Measurements from ENCODE around the gene BCL7B.

DNA sequence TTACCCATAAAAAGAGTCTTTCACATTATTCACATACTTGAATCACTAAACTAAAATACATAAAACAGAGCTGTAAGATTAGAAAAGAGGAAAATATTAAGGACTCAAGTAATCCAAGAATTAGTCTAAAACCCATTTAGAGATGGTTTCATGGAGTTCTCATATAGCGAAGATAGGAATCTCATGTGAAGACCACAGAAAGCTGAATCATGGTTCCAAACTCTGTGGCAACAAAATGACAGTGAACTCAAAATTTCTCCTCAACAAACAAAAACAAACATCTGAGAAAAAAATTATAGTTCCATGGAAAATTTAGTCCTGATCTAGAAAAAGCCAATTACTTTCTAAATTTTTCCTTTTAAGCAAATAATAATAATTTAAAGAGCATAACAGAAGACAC, 70.0 kb downstream of the BCL7B start:
- TF ChIP-seq, protein P1, sequence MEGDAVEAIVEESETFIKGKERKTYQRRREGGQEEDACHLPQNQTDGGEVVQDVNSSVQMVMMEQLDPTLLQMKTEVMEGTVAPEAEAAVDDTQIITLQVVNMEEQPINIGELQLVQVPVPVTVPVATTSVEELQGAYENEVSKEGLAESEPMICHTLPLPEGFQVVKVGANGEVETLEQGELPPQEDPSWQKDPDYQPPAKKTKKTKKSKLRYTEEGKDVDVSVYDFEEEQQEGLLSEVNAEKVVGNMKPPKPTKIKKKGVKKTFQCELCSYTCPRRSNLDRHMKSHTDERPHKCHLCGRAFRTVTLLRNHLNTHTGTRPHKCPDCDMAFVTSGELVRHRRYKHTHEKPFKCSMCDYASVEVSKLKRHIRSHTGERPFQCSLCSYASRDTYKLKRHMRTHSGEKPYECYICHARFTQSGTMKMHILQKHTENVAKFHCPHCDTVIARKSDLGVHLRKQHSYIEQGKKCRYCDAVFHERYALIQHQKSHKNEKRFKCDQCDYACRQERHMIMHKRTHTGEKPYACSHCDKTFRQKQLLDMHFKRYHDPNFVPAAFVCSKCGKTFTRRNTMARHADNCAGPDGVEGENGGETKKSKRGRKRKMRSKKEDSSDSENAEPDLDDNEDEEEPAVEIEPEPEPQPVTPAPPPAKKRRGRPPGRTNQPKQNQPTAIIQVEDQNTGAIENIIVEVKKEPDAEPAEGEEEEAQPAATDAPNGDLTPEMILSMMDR (IDR thresholded peaks at IDR 0.05), result no peak
- no peak for TF ChIP-seq EP300 (IDR thresholded peaks at IDR 0.05)
